Measurements from ENCODE around the gene UAP1.
"Not testable (repeated sequence)": the region's sequence is repeated elsewhere in the genome, so short reads cannot be mapped to it uniquely, and the experiment has no call there.

The UAP1 gene

GRCh38 chr1:162565460-162565859 is 3.9 kb downstream of the UAP1 start:
- DNase-seq (ENCODE audit: low read depth): no peak

DNA sequence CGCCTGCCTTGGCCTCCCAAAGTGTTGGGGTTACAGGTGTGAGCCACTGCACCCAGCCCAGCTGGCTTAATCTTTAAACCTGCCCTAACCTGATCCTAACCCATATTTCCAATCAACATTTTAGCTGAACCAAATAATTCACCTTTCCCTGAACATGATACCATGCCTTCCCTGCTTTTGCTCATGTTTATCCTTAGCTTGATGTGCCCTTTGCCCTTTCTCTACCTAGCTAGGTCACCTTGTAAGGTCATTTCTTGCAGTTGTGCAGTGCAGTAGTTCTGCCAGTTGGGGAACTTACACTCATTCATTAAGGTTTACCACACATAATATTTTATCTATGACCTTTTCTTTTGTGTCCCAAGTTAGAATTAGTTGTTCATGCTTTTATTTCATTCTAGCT is 5.3 kb downstream of the UAP1 start:
- DNase-seq (ENCODE audit: low read depth): no peak

- no peak for DNase-seq (ENCODE audit: low read depth)
Observed at GRCh38 chr1:162568802-162569201, 7.3 kb downstream of the UAP1 start.

DNA sequence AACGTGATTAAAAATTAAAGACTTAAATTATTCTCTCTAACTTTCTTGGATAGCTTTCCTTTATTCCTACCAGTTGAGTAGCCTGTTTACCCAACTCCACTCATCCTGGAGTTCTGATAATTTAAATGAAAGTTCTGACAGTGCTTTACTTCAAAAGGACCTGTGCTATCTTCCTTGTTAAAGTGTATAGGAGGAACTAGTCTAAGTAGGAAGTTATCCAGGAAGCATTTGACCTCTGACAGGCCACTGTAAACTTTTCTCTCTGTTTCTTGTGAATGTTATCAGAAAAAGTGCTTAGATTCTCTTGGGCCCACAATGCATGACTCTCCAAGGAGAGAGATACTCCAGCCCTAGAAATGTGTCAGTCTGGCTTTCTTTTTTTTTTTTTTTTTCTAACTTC is 9.2 kb downstream of the UAP1 start:
- DNase-seq (ENCODE audit: low read depth): no peak

DNA sequence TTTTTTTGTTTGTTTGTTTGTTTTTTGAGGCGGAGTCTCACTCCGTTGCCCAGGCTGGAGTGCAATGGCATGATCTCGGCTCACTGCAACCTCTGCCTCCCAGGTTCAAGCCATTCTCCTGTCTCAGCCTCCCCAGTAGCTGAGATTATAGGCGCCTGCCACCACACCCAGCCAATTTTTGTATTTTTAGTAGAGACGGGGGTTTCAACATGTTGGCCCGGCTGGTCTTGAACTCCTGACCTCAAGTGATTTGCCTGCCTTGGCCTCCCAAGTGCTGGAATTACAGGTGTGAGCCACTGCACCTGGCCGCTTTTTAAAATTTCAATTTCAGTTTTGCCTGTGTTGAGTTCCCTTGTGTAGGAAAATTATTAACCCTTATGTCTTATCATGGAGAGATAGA is 9.6 kb downstream of the UAP1 start:
- not testable (repeated sequence) for DNase-seq (ENCODE audit: low read depth)

- peak; percentile 59 for DNase-seq (ENCODE audit: low read depth)
Observed at GRCh38 chr1:162571696-162572095, 10.2 kb downstream of the UAP1 start.

DNA sequence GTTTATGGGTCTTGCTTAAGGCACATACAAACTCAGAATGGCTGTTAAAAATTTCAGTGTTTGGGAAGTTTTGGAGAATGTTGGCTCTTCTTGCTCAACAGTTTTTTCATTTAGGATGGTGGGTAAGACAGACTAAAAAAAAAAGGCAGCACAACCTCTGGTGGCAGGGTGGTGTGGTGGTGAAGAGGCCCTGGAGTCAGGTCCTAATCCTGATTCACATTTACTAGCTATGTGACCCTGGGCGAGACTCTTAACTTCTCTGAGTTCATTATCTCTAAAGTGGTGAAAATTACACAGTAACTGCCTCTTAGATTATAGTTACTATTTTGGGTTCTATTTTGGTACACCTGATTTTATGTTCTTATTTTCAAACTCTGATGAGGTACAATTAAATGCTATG is 11.6 kb downstream of the UAP1 start:
- no peak for DNase-seq (ENCODE audit: low read depth)

GRCh38 chr1:162578071-162578700 is 16.7 kb downstream of the UAP1 start:
- no peak for DNase-seq (ENCODE audit: low read depth)

DNA sequence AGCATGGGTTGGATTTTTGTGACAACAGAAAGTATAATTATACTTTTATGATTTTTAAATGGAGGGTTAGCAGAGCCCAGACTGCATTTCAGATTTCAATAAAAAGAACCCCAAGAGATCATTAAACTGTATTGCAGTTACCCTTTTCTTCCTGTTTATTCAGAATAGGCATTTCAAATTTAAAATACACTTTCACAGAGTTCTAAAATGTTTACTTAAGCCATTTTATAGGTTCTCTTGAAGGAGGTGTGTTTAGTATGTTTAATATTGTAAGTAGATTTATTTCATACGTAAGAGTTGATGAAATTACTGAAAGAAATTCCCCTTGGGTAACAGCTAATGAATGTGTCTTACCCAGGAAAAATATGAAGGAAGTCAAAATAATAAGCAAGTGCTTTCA is 17.4 kb downstream of the UAP1 start:
- no peak for DNase-seq (ENCODE audit: low read depth)

GRCh38 chr1:162580308-162580707 is 18.8 kb downstream of the UAP1 start:
- DNase-seq (ENCODE audit: low read depth): no peak

DNA sequence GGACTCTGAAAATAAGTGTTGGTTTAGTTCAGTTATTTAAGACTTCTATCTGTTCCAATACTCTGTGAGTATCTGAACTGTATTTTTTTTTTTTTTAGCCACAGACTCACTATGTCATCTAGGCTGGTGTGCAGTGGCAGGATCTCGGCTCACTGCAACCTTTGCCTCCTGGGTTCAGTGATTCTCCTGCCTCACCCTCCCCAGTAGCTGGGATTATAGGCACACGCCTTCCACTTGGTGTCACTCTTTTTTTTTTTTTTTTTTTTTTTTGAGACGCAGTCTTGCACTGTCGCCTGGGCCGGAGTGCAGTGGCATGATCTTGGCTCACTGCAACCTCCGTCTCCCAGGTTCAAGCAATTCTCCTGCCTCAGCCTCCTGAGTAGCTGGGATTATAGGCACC is 21.4 kb downstream of the UAP1 start:
- not testable (repeated sequence) for DNase-seq (ENCODE audit: low read depth)

- not testable (repeated sequence) for DNase-seq (ENCODE audit: low read depth)
Observed at GRCh38 chr1:162585101-162585500, 23.6 kb downstream of the UAP1 start.

- no peak for DNase-seq (ENCODE audit: low read depth)
Observed at GRCh38 chr1:162587347-162587746, 25.8 kb downstream of the UAP1 start.

DNA sequence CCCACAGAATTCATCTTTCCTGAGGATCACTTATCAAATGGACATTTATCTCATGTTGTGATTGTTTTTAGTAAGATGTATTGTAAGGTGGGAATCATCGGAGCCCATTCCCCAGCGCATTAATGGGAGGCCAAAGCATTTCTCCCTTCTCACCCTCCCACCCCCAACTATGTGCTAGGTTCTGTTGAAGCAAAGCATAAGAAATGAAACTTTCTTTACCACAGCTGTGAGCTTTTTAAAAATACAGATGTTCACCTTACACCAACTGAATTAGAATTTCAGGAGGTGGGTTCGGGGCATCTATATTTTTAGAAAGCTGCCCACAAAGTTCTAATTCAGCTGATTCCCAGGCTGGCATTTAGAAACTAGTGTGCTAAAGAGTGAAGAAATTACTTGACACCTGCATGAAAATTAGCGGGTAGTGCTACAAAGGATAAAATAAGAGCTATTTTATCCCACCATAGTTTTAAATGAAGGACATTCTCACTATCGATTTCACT is 26.3 kb downstream of the UAP1 start:
- no peak for DNase-seq (ENCODE audit: low read depth)

GRCh38 chr1:162590101-162590500 is 28.6 kb downstream of the UAP1 start:
- no peak for DNase-seq (ENCODE audit: low read depth)

DNA sequence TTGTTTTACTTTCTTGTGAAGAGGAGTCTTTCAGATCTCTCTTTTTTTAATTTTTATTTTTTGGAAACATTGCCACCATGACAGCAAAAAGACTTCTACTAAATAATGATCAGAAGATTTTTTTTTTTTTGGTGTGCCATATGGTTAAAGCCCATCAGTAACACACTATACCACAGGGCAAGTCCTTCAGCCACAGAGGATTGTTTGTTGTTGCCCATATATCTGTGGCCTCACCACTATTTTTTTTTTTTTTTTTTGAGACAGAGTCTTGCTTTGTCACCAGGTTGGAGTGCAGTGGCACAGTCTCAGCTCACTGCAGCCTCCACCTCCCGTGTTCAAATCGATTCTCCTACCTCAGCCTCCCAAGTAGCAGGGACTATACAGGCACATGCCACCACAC is 29.2 kb downstream of the UAP1 start:
- DNase-seq (ENCODE audit: low read depth): no peak

DNA sequence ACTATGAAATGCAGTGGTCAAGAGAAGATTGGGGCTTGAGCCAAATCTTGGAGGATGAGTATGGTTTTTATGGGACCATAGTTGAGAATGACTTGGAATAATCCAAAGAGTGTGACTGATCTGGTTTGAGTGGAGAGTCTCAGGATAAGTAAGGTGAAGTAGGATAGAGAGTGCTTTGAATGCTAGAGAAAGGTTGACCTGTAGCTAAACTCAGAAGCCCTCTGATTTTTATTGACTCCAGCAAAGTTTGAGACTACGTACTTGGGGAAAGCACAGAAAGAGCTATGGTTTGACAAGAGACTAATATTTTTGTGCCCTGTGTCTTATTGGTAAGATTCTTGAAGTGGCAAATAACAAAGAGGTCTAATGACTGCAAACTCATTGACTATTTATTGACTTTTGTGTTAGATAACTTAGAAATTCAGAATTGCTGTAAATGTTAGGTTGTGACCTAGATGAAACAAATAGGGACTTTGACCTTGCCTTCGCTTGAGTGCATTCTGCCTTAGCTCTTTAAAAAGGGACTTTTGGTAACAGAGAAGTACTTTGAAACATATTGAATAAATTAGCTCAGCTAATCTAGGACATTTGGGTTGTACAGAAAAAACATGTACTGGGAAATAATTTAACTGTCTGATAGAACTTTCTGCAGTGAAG is 35.1 kb downstream of the UAP1 start:
- no peak for DNase-seq (ENCODE audit: low read depth)

- no peak for DNase-seq (ENCODE audit: low read depth)
Observed at GRCh38 chr1:162599451-162599850, 37.9 kb downstream of the UAP1 start.

DNA sequence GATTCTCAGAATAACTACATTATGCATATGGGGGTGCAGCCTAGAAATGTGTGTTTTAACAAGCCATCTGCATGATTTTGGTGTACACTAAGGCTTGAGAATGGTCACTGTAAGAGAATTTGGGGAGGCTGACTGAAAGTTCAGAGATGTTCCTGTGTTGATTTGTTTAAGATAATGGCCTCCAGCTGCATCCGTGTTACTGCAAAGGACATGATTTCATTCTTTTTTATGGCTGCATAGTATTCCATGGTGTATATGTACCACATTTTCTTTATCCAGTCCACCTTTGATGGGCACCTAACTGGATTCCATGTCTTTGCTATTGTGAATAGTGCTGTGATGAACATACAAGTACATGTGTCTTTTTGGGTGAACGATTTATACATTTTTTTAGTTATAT is 41.6 kb downstream of the UAP1 start:
- DNase-seq (ENCODE audit: low read depth): not testable (repeated sequence)

DNA sequence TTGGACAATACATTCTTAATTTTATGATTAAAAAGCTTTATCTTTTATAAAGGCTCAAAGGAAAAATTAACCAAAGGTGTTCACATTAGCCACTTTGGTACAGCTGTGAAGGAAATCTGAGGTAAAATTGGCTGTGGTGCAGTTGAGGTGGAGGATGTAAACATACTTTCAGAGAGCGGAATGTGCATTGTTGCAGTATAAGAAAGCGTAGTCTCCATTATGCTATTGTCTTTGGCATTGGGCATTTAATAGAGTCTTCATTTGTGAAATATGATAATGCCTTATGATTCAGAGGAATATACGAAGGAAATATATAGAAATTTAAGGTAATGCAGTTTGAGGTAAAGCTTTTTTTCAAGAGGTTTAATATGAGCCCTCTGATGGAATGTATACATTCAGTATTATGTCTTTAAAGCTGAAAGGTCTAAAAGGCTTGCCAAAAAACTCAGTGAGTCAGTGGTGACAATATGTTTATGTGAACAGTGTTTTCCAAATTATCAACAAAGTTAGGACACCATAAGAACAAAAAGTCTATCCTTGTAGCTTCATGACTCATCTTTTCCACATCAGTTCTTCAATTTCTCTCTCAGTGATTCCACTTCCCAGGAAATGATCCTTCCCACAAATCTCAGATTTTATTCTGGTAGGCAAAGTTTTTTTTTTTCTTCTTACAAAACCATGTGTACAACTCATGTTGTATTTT is 43.9 kb downstream of the UAP1 start:
- peak; percentile 95 for DNase-seq (ENCODE audit: low read depth)

- no peak for DNase-seq (ENCODE audit: low read depth)
Observed at GRCh38 chr1:162609306-162609705, 47.8 kb downstream of the UAP1 start.

DNA sequence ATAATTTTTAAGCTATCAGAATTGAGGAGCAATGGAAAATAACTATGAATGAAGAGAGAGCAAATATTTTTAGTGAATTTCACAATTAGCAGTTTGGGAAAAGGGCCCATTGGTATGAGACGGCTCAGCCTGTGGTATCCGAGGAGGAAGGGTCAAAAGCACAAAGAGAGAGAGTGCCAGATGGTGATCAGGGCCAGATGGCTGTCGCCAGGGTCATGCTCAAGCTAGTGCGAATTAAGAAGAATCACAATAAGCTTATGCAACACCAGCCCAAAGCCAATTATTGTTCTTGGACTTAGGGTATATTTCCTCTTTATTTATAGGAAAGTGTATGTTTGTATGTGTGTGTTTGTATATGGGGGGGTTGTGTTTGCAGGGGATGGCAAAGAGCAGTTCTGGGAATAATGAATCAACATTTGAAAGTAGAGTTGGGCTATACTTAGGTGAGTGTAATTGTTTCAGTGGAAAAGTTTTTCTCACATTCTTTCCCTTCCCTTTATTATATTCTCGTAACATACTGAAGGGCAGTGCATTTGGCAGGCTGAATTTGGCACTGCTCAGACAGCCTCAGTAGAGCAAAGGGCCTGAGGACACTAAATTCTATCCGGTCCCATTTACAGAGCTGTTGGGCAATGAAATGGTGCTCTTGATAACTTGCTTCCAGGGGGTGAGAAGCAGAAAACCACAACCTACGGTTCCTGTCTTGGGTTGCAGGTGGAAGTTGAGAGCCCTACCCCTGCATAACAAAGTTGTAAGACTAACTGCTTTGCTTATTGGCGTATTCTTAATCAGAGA is 51.3 kb downstream of the UAP1 start:
- DNase-seq (ENCODE audit: low read depth): peak; percentile 97
